GM20000 (cell line): ENCODE data around the gene COA8.
A peak's percentile ranks its signal among the peaks of the same experiment; 100 is the strongest.

Experiments
- DNase-seq: peaks from one replicate; pipeline ENCODE4 v3.0.0; 2012; ENCODE audit warnings: low spot score
- CTCF ChIP-seq: IDR thresholded peaks from 2 replicates; pipeline ENCODE4 v1.5.1; 2012; ENCODE audit warnings: mild to moderate bottlenecking, control low read depth; ENCODE audit errors: extremely low read depth, missing control alignments

COA8 gene, protein sequence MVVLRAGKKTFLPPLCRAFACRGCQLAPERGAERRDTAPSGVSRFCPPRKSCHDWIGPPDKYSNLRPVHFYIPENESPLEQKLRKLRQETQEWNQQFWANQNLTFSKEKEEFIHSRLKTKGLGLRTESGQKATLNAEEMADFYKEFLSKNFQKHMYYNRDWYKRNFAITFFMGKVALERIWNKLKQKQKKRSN

DNA sequence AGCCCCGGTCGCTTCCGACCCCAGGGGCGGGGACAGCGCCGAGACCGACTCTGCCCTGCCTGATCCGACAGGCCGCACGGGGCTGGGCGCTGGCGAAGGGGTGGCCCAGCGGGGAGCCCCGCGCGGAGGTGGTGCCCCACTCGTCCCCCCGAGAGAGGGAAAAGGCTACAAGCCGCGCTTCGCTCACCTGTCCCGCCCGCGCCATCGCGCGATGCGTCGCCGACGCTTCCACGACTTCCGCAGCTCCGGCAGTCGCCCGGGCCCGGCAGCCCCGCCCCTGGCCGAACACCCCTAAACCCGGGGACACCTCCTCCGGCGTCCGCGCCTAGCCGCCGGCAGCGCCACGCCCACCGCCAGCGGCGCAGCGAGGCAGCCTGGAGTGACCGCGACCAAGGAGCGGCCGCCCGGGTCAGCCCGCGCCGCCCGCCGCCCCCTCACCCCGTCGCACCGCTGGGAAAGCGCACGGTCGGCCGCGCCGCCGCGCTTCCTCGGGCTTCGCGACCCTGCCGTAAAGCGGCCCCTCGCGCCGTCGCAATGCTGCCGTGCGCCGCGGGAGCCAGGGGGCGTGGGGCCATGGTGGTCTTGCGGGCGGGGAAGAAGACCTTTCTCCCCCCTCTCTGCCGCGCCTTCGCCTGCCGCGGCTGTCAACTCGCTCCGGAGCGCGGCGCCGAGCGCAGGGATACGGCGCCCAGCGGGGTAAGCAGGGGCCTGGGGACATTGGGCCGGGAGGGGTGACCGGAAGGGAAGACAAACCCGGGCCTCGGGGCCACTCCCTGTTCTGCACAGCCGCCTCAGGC, at the start of gene COA8, which contains the start of gene BAG5:
TSS of gene COA8 (plus strand) at position 532 of the 797 bp plus-strand sequence. CDS start at position 574, 42 bp downstream.
TSS of gene BAG5 (minus strand) at position 229 of the 797 bp plus-strand sequence. CDS start 1,493 bp downstream, outside the sequence.
- no peak for TF ChIP-seq CTCF
- DNase-seq, result peak; percentile 99

GRCh38 chr14:103514596-103515421, 48.0 kb upstream of the COA8 start:
- no peak for TF ChIP-seq CTCF
- peak; percentile 10 for DNase-seq

- peak; percentile 5 for DNase-seq
- TF ChIP-seq CTCF, result no peak
Measured at GRCh38 chr14:103516426-103517173, 46.2 kb upstream of the COA8 start.

DNA sequence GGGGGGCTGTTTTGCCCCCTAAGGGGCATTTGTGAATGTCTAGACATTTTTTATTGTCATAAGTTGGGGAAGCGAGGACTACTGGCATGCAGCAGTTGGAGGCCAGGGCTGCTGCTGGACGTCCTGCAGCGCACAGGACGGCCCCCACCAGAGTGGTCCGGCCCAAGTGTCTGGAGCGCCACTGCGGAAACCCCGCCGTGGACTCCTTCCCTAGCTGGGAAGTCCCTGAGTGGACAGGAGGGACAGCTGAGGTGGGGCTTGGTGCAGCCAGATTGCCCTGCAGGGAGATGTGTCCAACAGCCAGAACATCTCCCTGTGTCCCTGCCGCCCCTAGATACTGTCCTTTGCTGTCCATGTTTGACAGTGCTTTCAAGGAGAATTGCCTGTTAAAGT, 45.6 kb upstream of the COA8 start:
- TF ChIP-seq CTCF, result no peak
- DNase-seq, result no peak

GRCh38 chr14:103517721-103518421, 44.9 kb upstream of the COA8 start:
- no peak for TF ChIP-seq CTCF
- DNase-seq, result no peak

DNA sequence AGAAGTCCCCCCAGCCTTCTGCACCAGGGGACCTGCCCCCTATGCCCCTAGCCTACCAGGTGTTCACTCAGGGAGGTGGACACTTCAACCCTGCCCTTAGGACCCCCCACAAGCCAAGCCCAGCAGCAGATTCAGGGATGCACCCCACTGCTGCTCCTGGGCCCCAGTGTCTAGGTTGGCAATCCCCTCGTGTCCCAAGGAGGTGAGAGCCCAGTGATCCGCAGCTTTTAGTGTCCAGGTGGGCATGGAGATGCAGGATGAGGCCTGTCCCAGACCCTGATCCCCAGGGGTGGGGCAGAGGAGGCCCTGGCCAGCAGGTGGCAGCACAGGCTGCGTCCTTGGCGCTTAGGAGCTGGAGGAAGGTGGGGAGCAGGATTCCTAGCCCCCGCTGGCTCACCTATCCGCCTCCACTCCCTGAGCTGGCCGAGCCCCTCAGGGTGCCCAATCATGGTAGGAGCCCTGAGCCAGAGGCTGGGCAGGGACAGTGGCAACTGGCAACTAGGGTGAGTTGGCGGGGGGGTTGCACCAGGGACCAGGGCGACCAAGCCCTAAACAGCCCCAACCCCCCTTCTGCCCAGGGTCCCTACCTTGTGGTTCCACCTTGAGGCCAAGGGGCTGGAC, 44.2 kb upstream of the COA8 start:
- peak; percentile 93 for TF ChIP-seq CTCF
- DNase-seq, result peak; percentile 88
